ENCODE results near the gene ZNF746. TPM values are rescaled to one million over a fixed set of nuclear protein-coding genes. Genes with fewer than 3 reads are reported as not detected.

ZNF746 gene
- total and polyA plus RNA-seq, 2 of the 13 experiments (the other 11 are each of a cell fraction or from before 2014, with no cell fraction given) = 3.8 to 8.1 TPM

DNA sequence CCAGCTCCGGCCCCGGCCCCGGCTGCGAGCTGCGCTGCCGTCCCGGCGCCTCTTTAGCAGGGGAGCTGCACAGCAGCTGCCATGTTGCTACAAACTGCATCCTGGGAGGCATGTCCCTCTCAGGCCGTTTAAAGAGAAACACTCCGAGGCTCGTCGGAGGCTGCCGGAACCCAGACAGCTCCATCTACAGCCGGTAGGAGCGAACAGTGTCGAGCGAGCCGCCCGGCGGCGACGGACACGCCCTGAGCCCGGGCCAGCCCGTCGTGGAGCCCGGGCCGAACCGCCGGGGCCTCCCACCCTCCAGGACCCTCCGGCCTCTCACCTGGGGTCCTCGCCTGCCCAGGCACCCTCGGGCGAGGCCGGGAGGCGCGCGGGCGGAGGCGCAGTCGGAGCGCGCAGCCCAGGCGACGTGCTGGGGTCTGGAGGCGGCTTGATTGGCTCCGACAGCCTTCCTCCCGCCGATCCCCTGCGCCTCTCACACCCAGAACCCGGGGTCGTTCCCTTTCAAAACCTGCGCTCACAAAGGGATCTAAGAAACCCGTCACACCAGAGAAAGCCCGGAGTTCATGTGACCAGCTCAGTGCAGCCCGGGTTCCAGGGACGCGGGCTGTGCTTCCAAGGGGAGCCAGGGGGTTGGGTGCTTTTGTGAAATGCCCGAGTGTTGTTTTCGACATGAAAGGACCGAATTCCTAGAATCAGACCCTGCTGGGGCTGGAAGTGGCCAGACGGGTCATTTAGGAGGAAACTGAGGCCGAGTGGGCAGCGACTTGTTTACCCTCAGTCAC is 36.9 kb downstream of the ZNF746 start, which contains the start of gene ZNF777 (continued):
- no peak for TF ChIP-seq DNMT1 (CRISPR knock-in tag; IDR thresholded peaks at IDR 0.05)
- no peak for TF ChIP-seq NR2F1 (CRISPR knock-in tag; IDR thresholded peaks at IDR 0.05)
- TF ChIP-seq, protein P1, sequence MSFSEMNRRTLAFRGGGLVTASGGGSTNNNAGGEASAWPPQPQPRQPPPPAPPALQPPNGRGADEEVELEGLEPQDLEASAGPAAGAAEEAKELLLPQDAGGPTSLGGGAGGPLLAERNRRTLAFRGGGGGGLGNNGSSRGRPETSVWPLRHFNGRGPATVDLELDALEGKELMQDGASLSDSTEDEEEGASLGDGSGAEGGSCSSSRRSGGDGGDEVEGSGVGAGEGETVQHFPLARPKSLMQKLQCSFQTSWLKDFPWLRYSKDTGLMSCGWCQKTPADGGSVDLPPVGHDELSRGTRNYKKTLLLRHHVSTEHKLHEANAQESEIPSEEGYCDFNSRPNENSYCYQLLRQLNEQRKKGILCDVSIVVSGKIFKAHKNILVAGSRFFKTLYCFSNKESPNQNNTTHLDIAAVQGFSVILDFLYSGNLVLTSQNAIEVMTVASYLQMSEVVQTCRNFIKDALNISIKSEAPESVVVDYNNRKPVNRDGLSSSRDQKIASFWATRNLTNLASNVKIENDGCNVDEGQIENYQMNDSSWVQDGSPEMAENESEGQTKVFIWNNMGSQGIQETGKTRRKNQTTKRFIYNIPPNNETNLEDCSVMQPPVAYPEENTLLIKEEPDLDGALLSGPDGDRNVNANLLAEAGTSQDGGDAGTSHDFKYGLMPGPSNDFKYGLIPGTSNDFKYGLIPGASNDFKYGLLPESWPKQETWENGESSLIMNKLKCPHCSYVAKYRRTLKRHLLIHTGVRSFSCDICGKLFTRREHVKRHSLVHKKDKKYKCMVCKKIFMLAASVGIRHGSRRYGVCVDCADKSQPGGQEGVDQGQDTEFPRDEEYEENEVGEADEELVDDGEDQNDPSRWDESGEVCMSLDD (CRISPR knock-in tag; IDR thresholded peaks at IDR 0.05; ENCODE audit: borderline replicate concordance) = no peak
- no peak for TF ChIP-seq ZNF746 (CRISPR knock-in tag; IDR thresholded peaks at IDR 0.05)
- TF ChIP-seq, protein P2, sequence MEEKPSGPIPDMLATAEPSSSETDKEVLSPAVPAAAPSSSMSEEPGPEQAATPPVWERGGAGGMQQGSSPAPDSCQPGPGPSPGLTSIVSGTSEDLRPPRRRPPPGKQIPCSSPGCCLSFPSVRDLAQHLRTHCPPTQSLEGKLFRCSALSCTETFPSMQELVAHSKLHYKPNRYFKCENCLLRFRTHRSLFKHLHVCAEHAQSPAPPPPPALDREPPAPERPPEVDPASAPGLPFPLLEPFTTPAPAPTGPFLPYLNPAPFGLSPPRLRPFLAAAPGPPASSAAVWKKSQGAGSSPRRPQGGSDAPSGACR (CRISPR knock-in tag; IDR thresholded peaks at IDR 0.05) = no peak
- TF ChIP-seq ELF4 (CRISPR knock-in tag; IDR thresholded peaks at IDR 0.05; ENCODE audit: borderline replicate concordance) = no peak
- no peak for TF ChIP-seq ZNF232 (CRISPR knock-in tag; IDR thresholded peaks at IDR 0.05; ENCODE audit: borderline replicate concordance)
- no peak for TF ChIP-seq SP2 (CRISPR knock-in tag; IDR thresholded peaks at IDR 0.05)
- TF ChIP-seq, protein P3, sequence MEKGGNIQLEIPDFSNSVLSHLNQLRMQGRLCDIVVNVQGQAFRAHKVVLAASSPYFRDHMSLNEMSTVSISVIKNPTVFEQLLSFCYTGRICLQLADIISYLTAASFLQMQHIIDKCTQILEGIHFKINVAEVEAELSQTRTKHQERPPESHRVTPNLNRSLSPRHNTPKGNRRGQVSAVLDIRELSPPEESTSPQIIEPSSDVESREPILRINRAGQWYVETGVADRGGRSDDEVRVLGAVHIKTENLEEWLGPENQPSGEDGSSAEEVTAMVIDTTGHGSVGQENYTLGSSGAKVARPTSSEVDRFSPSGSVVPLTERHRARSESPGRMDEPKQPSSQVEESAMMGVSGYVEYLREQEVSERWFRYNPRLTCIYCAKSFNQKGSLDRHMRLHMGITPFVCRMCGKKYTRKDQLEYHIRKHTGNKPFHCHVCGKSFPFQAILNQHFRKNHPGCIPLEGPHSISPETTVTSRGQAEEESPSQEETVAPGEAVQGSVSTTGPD (CRISPR knock-in tag; IDR thresholded peaks at IDR 0.05) = no peak
- no peak for TF ChIP-seq SMARCE1 (IDR thresholded peaks at IDR 0.05; ENCODE audit: borderline replicate concordance)
- TF ChIP-seq, protein P4, sequence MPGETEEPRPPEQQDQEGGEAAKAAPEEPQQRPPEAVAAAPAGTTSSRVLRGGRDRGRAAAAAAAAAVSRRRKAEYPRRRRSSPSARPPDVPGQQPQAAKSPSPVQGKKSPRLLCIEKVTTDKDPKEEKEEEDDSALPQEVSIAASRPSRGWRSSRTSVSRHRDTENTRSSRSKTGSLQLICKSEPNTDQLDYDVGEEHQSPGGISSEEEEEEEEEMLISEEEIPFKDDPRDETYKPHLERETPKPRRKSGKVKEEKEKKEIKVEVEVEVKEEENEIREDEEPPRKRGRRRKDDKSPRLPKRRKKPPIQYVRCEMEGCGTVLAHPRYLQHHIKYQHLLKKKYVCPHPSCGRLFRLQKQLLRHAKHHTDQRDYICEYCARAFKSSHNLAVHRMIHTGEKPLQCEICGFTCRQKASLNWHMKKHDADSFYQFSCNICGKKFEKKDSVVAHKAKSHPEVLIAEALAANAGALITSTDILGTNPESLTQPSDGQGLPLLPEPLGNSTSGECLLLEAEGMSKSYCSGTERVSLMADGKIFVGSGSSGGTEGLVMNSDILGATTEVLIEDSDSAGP (CRISPR knock-in tag; IDR thresholded peaks at IDR 0.05; ENCODE audit: borderline replicate concordance) = peak; percentile 92
- no peak for TF ChIP-seq RXRB (CRISPR knock-in tag; IDR thresholded peaks at IDR 0.05; ENCODE audit: borderline replicate concordance)
- no peak for TF ChIP-seq ONECUT2 (CRISPR knock-in tag; IDR thresholded peaks at IDR 0.05)
- no peak for TF ChIP-seq ZNF614 (CRISPR knock-in tag; IDR thresholded peaks at IDR 0.05; ENCODE audit: borderline replicate concordance)
- TF ChIP-seq, protein P5, sequence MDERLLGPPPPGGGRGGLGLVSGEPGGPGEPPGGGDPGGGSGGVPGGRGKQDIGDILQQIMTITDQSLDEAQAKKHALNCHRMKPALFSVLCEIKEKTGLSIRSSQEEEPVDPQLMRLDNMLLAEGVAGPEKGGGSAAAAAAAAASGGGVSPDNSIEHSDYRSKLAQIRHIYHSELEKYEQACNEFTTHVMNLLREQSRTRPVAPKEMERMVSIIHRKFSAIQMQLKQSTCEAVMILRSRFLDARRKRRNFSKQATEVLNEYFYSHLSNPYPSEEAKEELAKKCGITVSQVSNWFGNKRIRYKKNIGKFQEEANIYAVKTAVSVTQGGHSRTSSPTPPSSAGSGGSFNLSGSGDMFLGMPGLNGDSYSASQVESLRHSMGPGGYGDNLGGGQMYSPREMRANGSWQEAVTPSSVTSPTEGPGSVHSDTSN (CRISPR knock-in tag; IDR thresholded peaks at IDR 0.05) = no peak
- TF ChIP-seq, protein P6, sequence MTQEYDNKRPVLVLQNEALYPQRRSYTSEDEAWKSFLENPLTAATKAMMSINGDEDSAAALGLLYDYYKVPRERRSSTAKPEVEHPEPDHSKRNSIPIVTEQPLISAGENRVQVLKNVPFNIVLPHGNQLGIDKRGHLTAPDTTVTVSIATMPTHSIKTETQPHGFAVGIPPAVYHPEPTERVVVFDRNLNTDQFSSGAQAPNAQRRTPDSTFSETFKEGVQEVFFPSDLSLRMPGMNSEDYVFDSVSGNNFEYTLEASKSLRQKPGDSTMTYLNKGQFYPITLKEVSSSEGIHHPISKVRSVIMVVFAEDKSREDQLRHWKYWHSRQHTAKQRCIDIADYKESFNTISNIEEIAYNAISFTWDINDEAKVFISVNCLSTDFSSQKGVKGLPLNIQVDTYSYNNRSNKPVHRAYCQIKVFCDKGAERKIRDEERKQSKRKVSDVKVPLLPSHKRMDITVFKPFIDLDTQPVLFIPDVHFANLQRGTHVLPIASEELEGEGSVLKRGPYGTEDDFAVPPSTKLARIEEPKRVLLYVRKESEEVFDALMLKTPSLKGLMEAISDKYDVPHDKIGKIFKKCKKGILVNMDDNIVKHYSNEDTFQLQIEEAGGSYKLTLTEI (CRISPR knock-in tag; conservative IDR thresholded peaks at IDR 0.05) = no peak
- no peak for TF ChIP-seq GFI1 (CRISPR knock-in tag; IDR thresholded peaks at IDR 0.05; ENCODE audit: borderline replicate concordance)
- TF ChIP-seq CBFB (CRISPR knock-in tag; IDR thresholded peaks at IDR 0.05) = no peak
- TF ChIP-seq ZNF484 (CRISPR knock-in tag; IDR thresholded peaks at IDR 0.05; ENCODE audit: borderline replicate concordance, low read depth) = no peak
